HepG2 (cell line): ENCODE data around the gene C5. TPM values are rescaled to one million over a fixed set of nuclear protein-coding genes. Genes with fewer than 3 reads are reported as not detected.
A peak's percentile ranks its signal among the peaks of the same experiment; 100 is the strongest.

Experiments
- AKNA ChIP-seq: sonication (generic); formaldehyde crosslinking; IDR thresholded peaks from 2 replicates; pipeline ENCODE4 v1.4.0; 2020; ENCODE audit warnings: missing genetic modification reagents, borderline replicate concordance
- ARNTL ChIP-seq: sonication (generic); formaldehyde crosslinking; IDR thresholded peaks from 2 replicates; pipeline ENCODE4 v1.4.0; 2020; ENCODE audit warnings: mild to moderate bottlenecking, missing genetic modification reagents
- BCLAF1 ChIP-seq: fragments of 450-650 bp; IDR thresholded peaks from 2 replicates; pipeline ENCODE4 v1.6.1; 2017; ENCODE audit warnings: mild to moderate bottlenecking
- E2F1 ChIP-seq: sonication (generic); formaldehyde crosslinking; IDR thresholded peaks from 2 replicates; pipeline ENCODE4 v1.5.0; 2020; ENCODE audit warnings: missing genetic modification reagents
- ELF4 ChIP-seq: sonication (generic); formaldehyde crosslinking; IDR thresholded peaks from 2 replicates; pipeline ENCODE4 v1.5.0; 2020; ENCODE audit warnings: missing genetic modification reagents, mild to moderate bottlenecking, moderate library complexity, borderline replicate concordance
- FIP1L1 ChIP-seq: fragments of 200-400 bp; formaldehyde crosslinking; IDR thresholded peaks from 2 replicates; pipeline ENCODE4 v1.6.1; 2018; ENCODE audit warnings: low read depth, mild to moderate bottlenecking, low read length, moderate library complexity, borderline replicate concordance; ENCODE audit not compliant: insufficient read depth
- HDAC2 ChIP-seq: sonication (generic); formaldehyde crosslinking; IDR thresholded peaks from 2 replicates; pipeline ENCODE4 v1.4.0; 2020; ENCODE audit warnings: missing genetic modification reagents
- IRX3 ChIP-seq: sonication (generic); formaldehyde crosslinking; IDR thresholded peaks from 2 replicates; pipeline ENCODE4 v1.8.1; 2023; ENCODE audit warnings: mild to moderate bottlenecking, low read depth, missing genetic modification reagents, borderline replicate concordance
- KDM2A ChIP-seq: sonication (generic); formaldehyde crosslinking; IDR thresholded peaks from 2 replicates; pipeline ENCODE4 v1.4.0; 2020; ENCODE audit warnings: low read depth, missing genetic modification reagents, borderline replicate concordance
- MATR3 ChIP-seq: sonication (generic); formaldehyde crosslinking; IDR thresholded peaks from 2 replicates; pipeline ENCODE4 v1.4.0; 2020; ENCODE audit warnings: missing genetic modification reagents
- MYPOP ChIP-seq: sonication (generic); formaldehyde crosslinking; IDR thresholded peaks from 2 replicates; pipeline ENCODE4 v1.8.1; 2023; ENCODE audit warnings: mild to moderate bottlenecking, moderate library complexity, missing genetic modification reagents
- SETDB1 ChIP-seq: sonication (generic); formaldehyde crosslinking; IDR thresholded peaks from 2 replicates; pipeline ENCODE4 v1.5.1; 2020; ENCODE audit warnings: missing genetic modification reagents, mild to moderate bottlenecking, borderline replicate concordance
- ZIK1 ChIP-seq: sonication (generic); formaldehyde crosslinking; IDR thresholded peaks from 2 replicates; pipeline ENCODE4 v1.5.0; 2020; ENCODE audit warnings: mild to moderate bottlenecking, low read depth, missing genetic modification reagents, borderline replicate concordance
- ZNF121 ChIP-seq: sonication (generic); formaldehyde crosslinking; IDR thresholded peaks from 2 replicates; pipeline ENCODE4 v1.5.0; 2020; ENCODE audit warnings: mild to moderate bottlenecking, missing genetic modification reagents
- ZNF24 ChIP-seq: fragments of 450-650 bp; IDR thresholded peaks from 2 replicates; pipeline ENCODE4 v1.6.1; 2017; ENCODE audit warnings: antibody characterized with exemption, mild to moderate bottlenecking
- ZNF569 ChIP-seq: sonication (generic); formaldehyde crosslinking; IDR thresholded peaks from 2 replicates; pipeline ENCODE4 v1.5.0; 2020; ENCODE audit warnings: mild to moderate bottlenecking, missing genetic modification reagents, moderate library complexity, borderline replicate concordance
- ZNF570 ChIP-seq: sonication (generic); formaldehyde crosslinking; IDR thresholded peaks from 2 replicates; pipeline ENCODE4 v1.4.0; 2020; ENCODE audit warnings: mild to moderate bottlenecking, missing genetic modification reagents, borderline replicate concordance
- ZNF83 ChIP-seq: sonication (generic); formaldehyde crosslinking; IDR thresholded peaks from 2 replicates; pipeline ENCODE4 v1.4.0; 2020; ENCODE audit warnings: missing genetic modification reagents, mild to moderate bottlenecking, borderline replicate concordance
- polyA plus RNA-seq, 8 experiments: library from polyadenylated mRNA; depleted of rRNA in 3 of 8; stranded (reverse) in 7 of 8; unstranded in 1 of 8; fragments of >200 nt; fragmentation: Illumina TruSeq in 4 of 8; extraction: Trizol in 4 of 8; gene quantifications; 2 replicates each; pipeline versions ENCODE4 v1.2.1 to v1.2.3, GENCODE V29; 2011 to 2016; ENCODE audit warnings: low read depth in 4 of 8, missing spikeins in 1 of 8, mixed read lengths in 1 of 8; ENCODE audit not compliant: insufficient read depth in 1 of 8
- total RNA-seq, 5 experiments: library from RNA; depleted of rRNA; stranded (reverse); fragments of >200 nt; fragmentation: Illumina TruSeq; extraction: Trizol; gene quantifications; 2 replicates each; pipeline ENCODE4 v1.2.3, GENCODE V29; 2016; ENCODE audit warnings: low read depth in 1 of 5

The C5 gene
- total and polyA plus RNA-seq, 2 of the 13 experiments (the other 11 are each of a cell fraction or from before 2014, with no cell fraction given) = 57.6 to 192 TPM

GRCh38 chr9:121074370-121075250 lies 24.5 kb upstream of the C5 start, which contains the start of gene CNTRL (continued):
- TF ChIP-seq ZNF83 (peak; percentile 77; the same call in 1 of the 2 replicates), MATR3 (no peak), ELF4 (CRISPR knock-in tag) (peak; percentile 84; the same call in 1 of the 2 replicates), IRX3 (peak; percentile 92; the same call in 1 of the 2 replicates), ZNF121 (peak; percentile 60), ZNF569 (CRISPR knock-in tag) (no peak; the same call in 1 of the 2 replicates), E2F1 (CRISPR knock-in tag) (peak; percentile 96), ARNTL (CRISPR knock-in tag) (peak; percentile 77), FIP1L1 (no peak), ZNF570 (CRISPR knock-in tag) (peak; percentile 95), BCLAF1 (no peak), HDAC2 (CRISPR knock-in tag) (peak; percentile 90), AKNA (CRISPR knock-in tag) (0 out of 2 replicates have a peak, but pooled peaks have one; percentile 90), MYPOP (peak; percentile 95), ZIK1 (CRISPR knock-in tag) (peak; percentile 96), ZNF24 (no peak), SETDB1 (peak; percentile 63; the same call in 1 of the 2 replicates), KDM2A (CRISPR knock-in tag) (peak; percentile 90)
